Measurements from ENCODE around the gene CACHD1. TPM values are rescaled to one million over a fixed set of nuclear protein-coding genes. Genes with fewer than 3 reads are reported as not detected.
"Not testable (repeated sequence)": the region's sequence is repeated elsewhere in the genome, so short reads cannot be mapped to it uniquely, and the experiment has no call there.

The CACHD1 gene
- total and polyA plus RNA-seq, 2 experiments from 2014 or later, result 41.3 to 54.4 TPM

DNA sequence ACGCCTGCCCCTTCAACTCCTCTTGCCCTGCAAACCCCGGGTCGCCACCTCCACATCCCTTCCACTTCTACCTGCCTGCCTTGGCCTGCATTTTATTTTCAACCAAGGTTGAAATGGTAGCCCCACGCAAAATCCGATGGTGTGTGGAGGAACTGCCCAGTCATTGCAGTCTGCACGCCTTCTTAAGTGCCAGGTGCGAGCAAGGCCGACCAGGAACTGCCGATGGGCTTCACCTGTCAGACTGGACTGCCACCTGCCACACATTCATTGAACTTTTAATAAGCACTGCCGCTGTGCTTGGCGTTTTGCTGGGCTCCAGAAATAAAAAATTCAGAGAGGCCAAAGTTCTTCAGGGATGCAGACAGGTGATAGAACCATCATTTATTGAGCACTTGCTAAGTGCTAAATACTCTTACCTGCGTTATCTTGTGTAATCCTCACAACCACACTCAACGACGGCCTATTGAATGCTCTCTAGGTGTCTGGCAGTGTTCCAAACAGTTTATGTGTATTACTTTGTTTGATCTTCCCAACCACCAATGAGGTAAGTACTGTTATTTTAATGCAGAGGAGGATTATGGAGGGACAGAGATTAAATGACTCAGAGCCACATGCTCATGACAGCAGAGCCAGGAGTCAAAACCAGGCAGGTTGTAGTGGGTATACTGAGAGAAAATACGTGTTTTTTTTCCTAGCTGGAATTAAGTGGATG, 36.2 kb downstream of the CACHD1 start:
- Histone ChIP-seq H3K27me3 (no peaks in the 10 kb centered on the region), H3K4me3 (peak overlapping the region; percentile 27), H3K36me3 (no peaks in the 10 kb centered on the region), H3K27ac (no peak overlapping the region), H3K9me3 (ENCODE audit: low read depth) (no peaks in the 10 kb centered on the region), H3K4me1 (ENCODE audit: low read depth) (peaks cover 33% of the 10 kb centered on the region)
- DNase-seq (ENCODE audit: low read depth in 1 of 2, low spot score in 1 of 2), result no peak
- TF ChIP-seq, protein P1, sequence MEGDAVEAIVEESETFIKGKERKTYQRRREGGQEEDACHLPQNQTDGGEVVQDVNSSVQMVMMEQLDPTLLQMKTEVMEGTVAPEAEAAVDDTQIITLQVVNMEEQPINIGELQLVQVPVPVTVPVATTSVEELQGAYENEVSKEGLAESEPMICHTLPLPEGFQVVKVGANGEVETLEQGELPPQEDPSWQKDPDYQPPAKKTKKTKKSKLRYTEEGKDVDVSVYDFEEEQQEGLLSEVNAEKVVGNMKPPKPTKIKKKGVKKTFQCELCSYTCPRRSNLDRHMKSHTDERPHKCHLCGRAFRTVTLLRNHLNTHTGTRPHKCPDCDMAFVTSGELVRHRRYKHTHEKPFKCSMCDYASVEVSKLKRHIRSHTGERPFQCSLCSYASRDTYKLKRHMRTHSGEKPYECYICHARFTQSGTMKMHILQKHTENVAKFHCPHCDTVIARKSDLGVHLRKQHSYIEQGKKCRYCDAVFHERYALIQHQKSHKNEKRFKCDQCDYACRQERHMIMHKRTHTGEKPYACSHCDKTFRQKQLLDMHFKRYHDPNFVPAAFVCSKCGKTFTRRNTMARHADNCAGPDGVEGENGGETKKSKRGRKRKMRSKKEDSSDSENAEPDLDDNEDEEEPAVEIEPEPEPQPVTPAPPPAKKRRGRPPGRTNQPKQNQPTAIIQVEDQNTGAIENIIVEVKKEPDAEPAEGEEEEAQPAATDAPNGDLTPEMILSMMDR (IDR thresholded peaks at IDR 0.05; ENCODE audit: low read depth, low read length), result no peak

DNA sequence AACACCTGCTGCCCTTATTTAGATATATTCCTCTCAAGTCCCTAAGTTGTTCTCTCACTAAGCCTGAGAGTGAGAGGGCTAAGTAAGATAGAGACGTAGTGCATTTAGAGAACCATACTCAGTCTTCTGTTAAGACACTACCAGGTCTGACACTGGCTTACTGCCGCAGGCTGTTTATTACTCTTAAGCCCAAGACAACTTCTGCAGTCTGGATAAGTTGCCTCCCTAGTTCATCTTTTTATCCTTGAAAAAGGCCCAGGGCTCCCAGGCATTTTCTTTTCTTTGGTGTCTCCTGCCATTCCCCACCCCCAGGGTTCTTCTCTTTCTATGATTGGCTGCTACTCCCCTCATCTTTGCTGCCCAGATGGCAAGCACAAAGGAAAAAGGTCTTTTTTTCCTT, 38.7 kb downstream of the CACHD1 start:
- Histone ChIP-seq H3K27me3 (no peaks in the 10 kb centered on the region), H3K4me1 (ENCODE audit: low read depth) (peaks cover 33% of the 10 kb centered on the region), H3K9me3 (ENCODE audit: low read depth) (no peaks in the 10 kb centered on the region), H3K36me3 (no peaks in the 10 kb centered on the region), H3K27ac (no peak overlapping the region), H3K4me3 (no peak overlapping the region)
- TF ChIP-seq, protein P1 (IDR thresholded peaks at IDR 0.05; ENCODE audit: low read depth, low read length), result no peak
- DNase-seq (ENCODE audit: low read depth in 1 of 2, low spot score in 1 of 2), result no peak

DNA sequence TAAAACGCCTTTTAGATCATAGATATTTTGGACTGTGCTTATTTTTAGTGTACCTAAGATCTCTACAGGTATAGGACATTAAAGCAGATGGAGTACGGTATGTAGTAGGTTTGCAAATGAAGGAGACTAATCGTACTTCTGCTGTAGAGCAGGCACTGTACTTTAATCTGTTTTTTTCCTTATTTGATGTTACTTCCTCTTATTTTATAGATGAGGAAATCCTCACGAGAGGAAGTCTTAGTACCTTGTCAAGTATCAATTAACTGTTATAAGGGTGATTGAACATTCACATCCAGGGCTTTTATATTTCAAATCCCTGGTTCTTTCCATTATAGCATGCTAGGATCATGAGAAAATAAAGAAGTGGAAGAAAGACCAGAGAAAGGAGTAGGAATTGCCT, 41.1 kb downstream of the CACHD1 start:
- Histone ChIP-seq H3K36me3 (no peaks in the 10 kb centered on the region), H3K9me3 (ENCODE audit: low read depth) (no peaks in the 10 kb centered on the region), H3K27ac (no peak overlapping the region), H3K4me3 (no peak overlapping the region), H3K4me1 (ENCODE audit: low read depth) (peaks cover 47% of the 10 kb centered on the region), H3K27me3 (no peaks in the 10 kb centered on the region)
- DNase-seq (ENCODE audit: low read depth in 1 of 2, low spot score in 1 of 2), result no peak
- TF ChIP-seq, protein P1 (IDR thresholded peaks at IDR 0.05; ENCODE audit: low read depth, low read length), result no peak

DNA sequence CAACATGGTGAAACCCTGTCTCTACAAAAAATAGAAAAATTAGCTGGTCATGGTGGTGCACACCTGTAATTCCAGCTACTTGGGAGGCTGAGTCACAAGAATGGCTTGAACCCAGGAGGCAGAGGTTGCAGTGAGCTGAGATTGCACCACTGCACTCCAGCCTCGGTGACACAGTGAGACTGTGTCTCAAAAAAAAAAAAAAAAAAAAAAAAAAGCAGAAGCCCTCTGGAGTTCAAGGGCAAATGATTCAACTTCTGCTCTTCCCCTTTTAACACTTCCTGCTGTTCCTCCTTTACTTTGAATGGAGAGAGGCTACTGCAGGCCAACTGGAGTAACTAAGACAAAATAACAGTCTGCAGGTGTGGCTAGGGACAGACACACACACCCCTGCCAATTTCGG, 42.3 kb downstream of the CACHD1 start:
- not testable (repeated sequence) for H3K27ac ChIP-seq; H3K9me3 ChIP-seq (ENCODE audit: low read depth); H3K27me3 ChIP-seq; H3K4me3 ChIP-seq; DNase-seq (ENCODE audit: low read depth in 1 of 2, low spot score in 1 of 2); H3K36me3 ChIP-seq
- H3K4me1 ChIP-seq (ENCODE audit: low read depth), result peaks cover 44% of the 10 kb centered on the region

DNA sequence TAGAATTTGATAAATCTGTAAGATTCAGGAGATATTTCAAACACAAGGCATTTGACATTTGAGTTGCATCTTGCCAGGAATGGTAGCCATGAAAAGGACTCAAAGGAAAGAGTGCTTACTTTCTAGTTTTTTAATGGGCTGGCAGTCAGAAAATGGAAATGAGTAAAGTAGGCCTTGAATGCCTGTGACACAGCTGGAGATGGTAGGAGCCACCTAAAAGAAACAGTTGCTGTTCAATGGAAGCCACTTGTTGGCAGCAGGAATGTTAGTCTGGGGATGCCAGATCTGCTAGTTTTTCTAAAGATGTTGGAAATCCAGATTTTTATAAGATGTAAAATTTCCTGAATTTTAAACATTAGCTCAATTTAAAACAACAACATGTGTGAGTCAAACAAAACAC, 43.6 kb downstream of the CACHD1 start:
- no peaks in the 10 kb centered on the region for H3K27me3 ChIP-seq
- H3K4me1 ChIP-seq (ENCODE audit: low read depth), result peaks cover 47% of the 10 kb centered on the region
- TF ChIP-seq, protein P1 (IDR thresholded peaks at IDR 0.05; ENCODE audit: low read depth, low read length), result no peak
- H3K9me3 ChIP-seq (ENCODE audit: low read depth), result no peaks in the 10 kb centered on the region
- H3K4me3 ChIP-seq, result no peak overlapping the region
- H3K27ac ChIP-seq, result no peak overlapping the region
- no peak for DNase-seq (ENCODE audit: low read depth in 1 of 2, low spot score in 1 of 2)
- no peaks in the 10 kb centered on the region for H3K36me3 ChIP-seq

DNA sequence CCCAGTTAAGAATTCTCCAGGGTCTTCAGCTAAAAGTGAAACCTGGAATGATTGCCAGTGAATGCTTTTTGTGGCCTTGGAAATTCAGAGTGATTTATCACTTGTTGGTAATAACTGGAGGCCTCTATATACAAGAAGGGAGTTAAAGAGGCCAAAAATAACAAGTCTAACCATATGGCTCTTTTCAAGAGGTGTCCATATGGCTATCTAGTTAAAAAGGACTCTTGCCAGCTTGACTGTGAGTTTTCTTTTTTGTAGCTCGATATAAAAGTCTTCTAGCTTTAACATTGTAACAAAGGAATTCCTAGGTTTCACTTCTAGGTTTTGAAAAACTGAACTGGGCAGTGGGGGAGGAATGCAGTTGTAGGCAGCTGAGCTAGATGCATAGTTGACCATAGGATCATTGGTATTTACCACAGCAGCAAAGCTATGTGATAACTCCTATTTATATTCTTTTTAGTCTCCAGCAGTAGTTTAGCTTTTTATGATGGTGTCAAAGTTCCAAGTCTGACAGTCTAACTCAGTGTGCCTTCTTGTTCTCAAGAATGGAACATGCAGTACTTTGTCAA, 44.4 kb downstream of the CACHD1 start:
- Histone ChIP-seq H3K4me1 (ENCODE audit: low read depth) (peaks cover 48% of the 10 kb centered on the region), H3K9me3 (ENCODE audit: low read depth) (no peaks in the 10 kb centered on the region), H3K36me3 (no peaks in the 10 kb centered on the region), H3K4me3 (no peak overlapping the region), H3K27ac (peak overlapping the region; percentile 25), H3K27me3 (no peaks in the 10 kb centered on the region)
- TF ChIP-seq, protein P1 (IDR thresholded peaks at IDR 0.05; ENCODE audit: low read depth, low read length), result no peak
- DNase-seq (ENCODE audit: low read depth in 1 of 2, low spot score in 1 of 2), result peak; percentile 31 to 89

Data from cardiac muscle cell (in vitro differentiated cells and primary cell).